Heart left ventricle (tissue), 13 donors: ENCODE data around the gene NENF.

Experiments used
- CTCF ChIP-seq, 12 donors: fragments of 200-600 bp; sonication (generic) in 4 of 12; IDR thresholded peaks; one replicate each; pipeline versions ENCODE4 v1.5.0 to v1.8.0; 2018 to 2022; ENCODE audit warnings: antibody characterized with exemption in 12 of 12, mild to moderate bottlenecking in 5 of 12
- POLR2A ChIP-seq, 2 donors: fragments of 450-650 bp; IDR thresholded peaks; one replicate each; pipeline ENCODE4 v1.6.1; 2017; ENCODE audit warnings: antibody characterized with exemption in 2 of 2, mild to moderate bottlenecking in 2 of 2, moderate library complexity in 2 of 2
- donor health status: ischemic (EF 13 %, LVEDD 7.1; RV severe dilation, severe dysfunction).
- donor health status: DM: no; HTN: yes; CAD: no.
- donor health status: DM: no; HTN: no; CAD: no.
- donor health status: ischemic (EF 25% LVEDD 6.9; RV normal size, moderate dysfunction).
- donor health status: ischemic (EF 25% LVEDD 5.7; RV mildly dilated, moderate dysfunction).
- donor health status: ischemic (EF 35%, LVEDD 5.7; RV mildly dilated, moderate dysfunction).
- donor health status: nonischemic (EF 11% LVEDD 7.7; RV severe dilation, severe dysfunction).
- donor health status: DM: yes; HTN: yes; CAD: no.
- donor health status: PGD.
- donor health status: ischemic (EF 29% LVEDD 5.4; RV normal size, mild dysfunction).
- donor health status: nonischemic (EF 23%, LVEDD 6.1; RV moderate dilation, normal function).

- TF ChIP-seq POLR2A (IDR thresholded peaks at IDR 0.05) (no peak), CTCF (IDR thresholded peaks at IDR 0.05) (no peak)
Observed at GRCh38 chr1:212484701-212485570, 52.2 kb downstream of the NENF start.
